ENCODE data around the gene ZFHX3. TPM values are rescaled to one million over a fixed set of nuclear protein-coding genes. Genes with fewer than 3 reads are reported as not detected.
"Not testable (repeated sequence)": the region's sequence is repeated elsewhere in the genome, so short reads cannot be mapped to it uniquely, and the experiment has no call there.

ZFHX3 gene
- total and polyA plus RNA-seq, 4 donors: 1.5 to 5.9 (median 3.0) TPM

- 51% methylated on average over 19 of the region's 19 CpGs for WGBS
- Histone ChIP-seq H3K27ac (ENCODE audit: low read depth in 1 of 2, low read length in 2 of 2) (no peak overlapping the region), H3K27me3 (ENCODE audit: control insufficient read depth in 4 of 4, insufficient read depth in 4 of 4, low read length in 3 of 4) (no peaks in the 10 kb centered on the region), H3K36me3 (ENCODE audit: control insufficient read depth in 4 of 4, insufficient read depth in 3 of 4, low read depth in 1 of 4, low read length in 3 of 4) (no peaks in the 10 kb centered on the region), H3K4me1 (ENCODE audit: control insufficient read depth in 4 of 4, insufficient read depth in 4 of 4, low read length in 3 of 4) (peaks cover 10 to 47% (median 18%) of the 10 kb centered on the region in 4 donors), H3K9ac (ENCODE audit: low read depth in 1 of 2, low read length in 2 of 2) (no peak overlapping the region), H3K4me3 (ENCODE audit: low read depth in 1 of 3, low read length in 3 of 3) (no peak overlapping the region), H3K9me3 (ENCODE audit: control insufficient read depth in 4 of 4, low read length in 3 of 4) (no peaks in the 10 kb centered on the region)
- DNase-seq (ENCODE audit: low spot score): no peak
- no peak for TF ChIP-seq FOXA1 (IDR thresholded peaks at IDR 0.05)
- no peak for TF ChIP-seq ZBTB33 (IDR thresholded peaks at IDR 0.05)
- no peak for TF ChIP-seq RXRA (IDR thresholded peaks at IDR 0.05)
- no peak for TF ChIP-seq TAF1 (conservative IDR thresholded peaks at IDR 0.05)
- no peak for TF ChIP-seq ATF3 (IDR thresholded peaks at IDR 0.05)
- TF ChIP-seq EGR1 (IDR thresholded peaks at IDR 0.05; ENCODE audit: low read depth in 2 of 2): no peak
- no peak for TF ChIP-seq RAD21 (IDR thresholded peaks at IDR 0.05)
- no peak for TF ChIP-seq NR2F2 (IDR thresholded peaks at IDR 0.05)
- no peak for TF ChIP-seq HNF4G (IDR thresholded peaks at IDR 0.05)
- TF ChIP-seq FOXA2 (IDR thresholded peaks at IDR 0.05): no peak
- TF ChIP-seq CTCF (IDR thresholded peaks at IDR 0.05; ENCODE audit: low read depth, low read length, missing input control): no peak
Observed at GRCh38 chr16:72989579-72990551, 58.1 kb downstream of the ZFHX3 start.

- H3K9ac ChIP-seq (ENCODE audit: low read depth in 1 of 2, low read length in 2 of 2); H3K9me3 ChIP-seq (ENCODE audit: control insufficient read depth in 4 of 4, low read length in 3 of 4); H3K4me3 ChIP-seq (ENCODE audit: low read depth in 1 of 3, low read length in 3 of 3); H3K36me3 ChIP-seq (ENCODE audit: control insufficient read depth in 4 of 4, insufficient read depth in 3 of 4, low read depth in 1 of 4, low read length in 3 of 4); DNase-seq (ENCODE audit: low spot score); H3K27me3 ChIP-seq (ENCODE audit: control insufficient read depth in 4 of 4, insufficient read depth in 4 of 4, low read length in 3 of 4); H3K27ac ChIP-seq (ENCODE audit: low read depth in 1 of 2, low read length in 2 of 2): not testable (repeated sequence)
- WGBS: 92% methylated on average over 7 of the region's 7 CpGs
- peaks cover 10 to 47% (median 18%) of the 10 kb centered on the region in 4 donors for H3K4me1 ChIP-seq (ENCODE audit: control insufficient read depth in 4 of 4, insufficient read depth in 4 of 4, low read length in 3 of 4)
Observed at GRCh38 chr16:72989203-72989578, 58.7 kb downstream of the ZFHX3 start.

GRCh38 chr16:72988569-72988968, 59.4 kb downstream of the ZFHX3 start:
- no peak overlapping the region for H3K27ac ChIP-seq (ENCODE audit: low read depth in 1 of 2, low read length in 2 of 2)
- H3K4me3 ChIP-seq (ENCODE audit: low read depth in 1 of 3, low read length in 3 of 3): no peak overlapping the region
- no peak overlapping the region for H3K9ac ChIP-seq (ENCODE audit: low read depth in 1 of 2, low read length in 2 of 2)
- H3K9me3 ChIP-seq (ENCODE audit: control insufficient read depth in 4 of 4, low read length in 3 of 4): no peaks in the 10 kb centered on the region
- H3K36me3 ChIP-seq (ENCODE audit: control insufficient read depth in 4 of 4, insufficient read depth in 3 of 4, low read depth in 1 of 4, low read length in 3 of 4): no peaks in the 10 kb centered on the region
- no peak for DNase-seq (ENCODE audit: low spot score)
- peak; percentile 7 to 31 for TF ChIP-seq HNF4A (conservative IDR thresholded peaks at IDR 0.05)
- TF ChIP-seq EGR1 (IDR thresholded peaks at IDR 0.05; ENCODE audit: low read depth in 2 of 2): no peak
- WGBS: 99% methylated on average over 1 of the region's 1 CpG
- H3K4me1 ChIP-seq (ENCODE audit: control insufficient read depth in 4 of 4, insufficient read depth in 4 of 4, low read length in 3 of 4): peaks cover 10 to 44% (median 18%) of the 10 kb centered on the region in 4 donors
- H3K27me3 ChIP-seq (ENCODE audit: control insufficient read depth in 4 of 4, insufficient read depth in 4 of 4, low read length in 3 of 4): no peaks in the 10 kb centered on the region

All from liver (tissue), 9 donors.